ENCODE results near the gene GBX1.

The GBX1 gene

GRCh38 chr7:151125470-151125845, 42.0 kb downstream of the GBX1 start:
- no peak for DNase-seq

GRCh38 chr7:151124899-151125399, 42.5 kb downstream of the GBX1 start:
- DNase-seq, result no peak

DNA sequence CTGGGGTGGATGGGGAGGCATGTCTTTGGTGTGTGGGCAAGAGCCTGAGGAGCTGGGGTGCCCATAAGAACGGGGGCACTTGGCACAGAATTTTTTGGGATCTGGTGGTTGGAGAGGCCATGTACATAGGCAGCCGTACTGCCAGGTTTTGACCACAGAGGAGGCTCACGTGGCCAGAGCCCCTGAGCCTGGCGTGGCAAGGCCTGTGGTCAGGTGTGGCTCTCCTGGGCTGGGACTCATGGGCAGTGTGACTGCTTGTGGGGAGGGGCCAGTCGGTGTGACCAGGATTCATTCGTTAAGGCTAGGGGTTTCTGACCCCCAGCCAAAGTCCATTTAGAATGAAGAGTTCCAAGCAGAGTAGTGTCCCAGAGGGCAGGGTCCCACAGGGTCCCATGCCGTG, 43.0 kb downstream of the GBX1 start:
- DNase-seq, result no peak

GRCh38 chr7:151123822-151124464, 43.6 kb downstream of the GBX1 start:
- peak; percentile 20 for DNase-seq

GRCh38 chr7:151123158-151123821, 44.2 kb downstream of the GBX1 start:
- DNase-seq, result no peak

DNA sequence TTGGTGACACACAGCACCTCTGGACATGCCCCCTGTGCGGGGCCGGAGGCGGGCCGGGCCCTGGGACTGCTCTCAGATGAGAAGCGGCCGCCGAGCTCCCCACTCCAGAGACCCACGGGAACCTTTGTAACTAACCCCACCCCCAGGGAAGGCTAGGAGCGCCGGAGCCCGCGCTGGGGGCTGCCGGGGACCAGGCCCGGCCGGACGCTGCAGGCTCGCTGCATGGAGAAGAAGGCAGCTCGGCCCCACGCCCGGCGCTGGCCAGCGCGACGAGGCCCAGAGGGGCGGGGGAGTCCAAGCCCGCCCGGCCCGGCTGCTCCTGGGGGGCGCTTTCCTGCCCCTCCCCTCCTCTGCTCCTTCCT, 44.7 kb downstream of the GBX1 start:
- no peak for DNase-seq

DNA sequence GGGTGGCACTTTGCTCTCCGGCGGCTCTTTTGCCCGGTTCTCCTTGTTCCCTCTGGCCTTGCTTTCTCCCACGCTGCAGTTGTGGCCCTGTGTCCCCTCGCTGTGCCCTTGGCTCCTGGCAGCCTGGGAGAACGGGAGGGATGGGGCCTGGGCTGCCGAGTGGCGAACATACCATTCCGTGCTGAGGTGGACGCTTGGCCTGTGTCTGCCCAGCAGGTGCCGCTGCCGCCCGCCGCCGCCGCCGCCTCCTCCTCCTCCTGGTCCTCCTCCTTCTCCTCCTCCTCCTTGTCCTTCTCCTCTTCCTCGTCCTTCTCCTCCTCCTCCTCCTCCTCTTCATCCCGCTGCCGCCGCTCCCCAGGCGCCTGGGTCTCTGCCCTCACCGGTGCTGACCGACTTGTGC, 45.2 kb downstream of the GBX1 start:
- no peak for DNase-seq

DNA sequence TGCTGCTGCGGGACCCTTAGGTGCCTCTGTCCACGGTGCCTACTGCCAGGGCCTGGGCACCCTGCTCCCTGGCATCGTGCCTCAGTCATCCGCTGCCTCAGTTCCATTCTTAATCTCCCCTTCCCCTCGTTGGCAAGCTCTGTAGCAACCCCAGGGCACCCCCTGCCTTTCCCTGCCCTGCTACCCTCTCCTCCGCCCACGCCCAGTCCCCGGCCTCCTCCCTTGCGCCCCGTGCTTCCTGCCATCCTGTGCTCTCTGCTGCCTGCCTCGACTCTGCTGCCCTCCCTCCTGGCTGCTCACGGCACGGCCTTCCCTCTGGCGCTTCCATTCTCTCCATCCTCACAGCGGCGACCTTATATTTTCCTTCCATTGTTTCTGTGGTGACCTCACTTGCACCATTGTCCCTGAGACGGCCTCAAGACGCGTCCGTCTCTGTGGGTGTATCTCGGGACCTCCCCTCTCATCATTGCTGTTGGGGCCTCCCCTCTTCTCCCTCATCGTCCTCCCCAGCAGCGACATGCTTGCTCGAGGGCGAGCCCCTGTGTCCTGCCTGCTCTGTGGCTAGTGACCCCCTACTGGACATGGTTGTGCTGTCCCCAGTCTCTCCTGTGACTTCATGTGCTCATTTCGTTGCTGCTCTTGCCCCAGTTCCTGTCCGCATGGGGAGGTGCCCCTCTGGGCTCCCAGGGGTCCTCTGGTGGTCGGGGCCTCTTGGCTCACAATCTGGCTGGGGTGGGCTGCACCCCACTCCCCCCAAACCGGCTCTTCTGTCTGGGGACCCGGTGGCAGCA, 45.9 kb downstream of the GBX1 start:
- no peak for DNase-seq

- DNase-seq, result no peak
These were observed 46.6 kb downstream of the GBX1 start for GRCh38 chr7:151120896-151121295.

DNA sequence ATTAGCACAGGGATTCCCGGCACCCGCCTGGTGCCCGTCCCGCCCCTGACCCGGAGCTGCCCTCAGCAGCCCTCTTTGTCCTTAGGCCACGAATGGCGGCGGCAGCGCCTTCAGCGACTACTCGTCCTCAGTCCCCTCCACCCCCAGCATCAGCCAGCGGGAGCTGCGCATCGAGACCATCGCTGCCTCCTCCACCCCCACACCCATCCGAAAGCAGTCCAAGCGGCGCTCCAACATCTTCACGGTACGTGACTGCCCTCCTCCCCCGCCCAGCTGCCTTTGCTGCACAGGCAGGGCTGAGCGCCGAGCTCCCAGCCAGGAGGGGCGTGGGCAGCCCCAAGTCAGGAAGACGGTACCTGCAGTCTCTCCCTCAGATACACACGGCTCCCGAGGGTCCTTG, 47.6 kb downstream of the GBX1 start:
- DNase-seq, result no peak

GRCh38 chr7:151119055-151119415, 48.5 kb downstream of the GBX1 start:
- no peak for DNase-seq

GRCh38 chr7:151118108-151119054, 49.1 kb downstream of the GBX1 start:
- no peak for DNase-seq

GRCh38 chr7:151117565-151117964, 49.9 kb downstream of the GBX1 start:
- DNase-seq, result no peak

GRCh38 chr7:151116603-151117440, 50.7 kb downstream of the GBX1 start:
- DNase-seq, result no peak

- no peak for DNase-seq
These were observed 51.6 kb downstream of the GBX1 start for GRCh38 chr7:151115836-151116418.

DNA sequence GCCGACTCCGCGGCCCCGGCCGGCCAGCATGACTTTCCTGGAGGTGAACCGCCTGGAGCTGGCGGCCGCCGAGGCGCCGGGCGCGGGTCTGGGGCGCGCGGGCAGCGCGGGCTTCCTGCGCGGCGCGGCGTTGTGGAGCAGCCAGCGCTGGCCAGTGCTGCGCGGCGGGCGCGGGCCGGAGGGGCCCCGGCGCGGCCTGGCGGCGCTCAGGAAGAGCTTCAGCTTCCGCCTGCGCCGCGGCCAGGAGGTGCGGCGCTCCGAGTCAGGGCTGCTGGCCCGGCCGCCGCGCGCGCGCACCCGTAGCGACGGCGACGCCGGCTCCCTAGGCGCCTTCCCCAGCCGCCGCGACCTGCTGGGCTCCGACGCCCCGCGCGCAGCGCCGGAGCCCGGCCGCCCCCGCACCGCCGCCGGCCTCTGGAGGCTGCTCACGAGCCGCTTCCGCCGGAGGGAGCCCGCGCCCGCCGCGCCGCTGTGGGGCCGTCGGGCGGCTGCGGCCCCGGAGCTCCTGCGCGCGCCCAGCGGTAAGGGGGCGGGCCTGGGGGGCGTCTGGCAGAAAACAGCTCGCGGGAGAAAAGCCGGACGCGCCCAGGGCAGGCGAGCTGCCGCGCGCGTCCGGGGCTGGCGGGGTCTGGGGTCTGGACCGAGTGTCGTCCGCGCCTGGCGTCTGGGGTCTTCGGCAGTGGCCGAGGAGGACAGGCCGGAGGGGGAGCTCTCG, 52.2 kb downstream of the GBX1 start:
- DNase-seq, result no peak

GRCh38 chr7:151114151-151115090, 53.1 kb downstream of the GBX1 start:
- DNase-seq, result no peak

DNA sequence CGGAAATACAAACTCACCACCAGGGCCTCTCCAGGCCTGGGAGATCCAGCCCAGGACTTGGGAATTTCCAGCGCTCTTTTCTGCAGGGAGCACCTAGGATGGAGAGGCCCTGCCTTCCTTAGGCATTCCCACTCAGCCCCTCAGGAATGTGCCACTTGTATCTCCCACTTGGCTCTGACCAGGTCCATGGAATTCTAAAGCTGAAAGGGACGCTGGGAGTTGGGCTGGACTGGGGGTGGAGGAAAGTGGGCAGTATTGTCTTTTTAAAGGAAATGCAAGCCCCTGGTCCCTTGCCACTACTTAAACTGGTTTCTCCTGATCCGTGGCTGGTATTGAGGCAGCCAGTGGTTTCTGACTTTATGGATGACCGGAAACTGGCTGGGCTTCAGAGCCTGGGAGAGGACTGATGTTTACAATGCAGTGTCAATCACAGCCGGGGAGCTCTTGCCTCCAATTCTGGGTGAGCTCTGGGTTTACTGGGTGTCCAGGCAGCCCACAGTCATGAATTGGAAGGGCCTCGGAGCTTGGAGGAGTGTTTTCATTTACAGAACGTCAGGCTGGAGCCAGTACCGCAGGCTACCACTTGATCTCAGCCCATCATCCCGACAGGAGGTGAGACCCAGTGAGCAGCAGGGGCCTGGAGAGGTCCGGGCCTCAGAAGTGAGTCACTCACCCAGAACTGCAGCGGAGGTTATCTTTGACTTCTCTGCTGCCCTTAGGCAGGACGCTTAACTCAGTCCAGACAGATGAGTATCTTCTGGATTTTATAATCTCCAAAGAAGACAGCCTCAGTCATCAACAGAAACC, 53.9 kb downstream of the GBX1 start:
- no peak for DNase-seq
